GM12872 (cell line): Measurements from ENCODE around the gene UNC5A.

Experiments
- CTCF ChIP-seq: IDR thresholded peaks from 3 replicates; pipeline ENCODE4 v1.5.1; 2011; ENCODE audit warnings: low read depth, mild to moderate bottlenecking, low read length, moderate library complexity; ENCODE audit not compliant: insufficient read depth

The UNC5A gene

GRCh38 chr5:176886336-176887251 lies 76.2 kb downstream of the UNC5A start:
- no peak for TF ChIP-seq CTCF

- no peak for TF ChIP-seq CTCF
These were observed 77.0 kb downstream of the UNC5A start for GRCh38 chr5:176887252-176887849.

GRCh38 chr5:176888016-176888864 lies 77.9 kb downstream of the UNC5A start:
- TF ChIP-seq CTCF: no peak

GRCh38 chr5:176888865-176889165 lies 78.5 kb downstream of the UNC5A start:
- no peak for TF ChIP-seq CTCF

- TF ChIP-seq CTCF: no peak
These were observed 79.2 kb downstream of the UNC5A start for GRCh38 chr5:176889321-176890280.

- TF ChIP-seq CTCF: no peak
These were observed 80.3 kb downstream of the UNC5A start for GRCh38 chr5:176890455-176891330.
